Medulla oblongata (tissue), 1 donor: ENCODE measurements around the gene CTNND2.
"Not testable (repeated sequence)": the region's sequence is repeated elsewhere in the genome, so short reads cannot be mapped to it uniquely, and the experiment has no call there.

Experiments used
- DNase-seq: peaks from one replicate; pipeline ENCODE4 v3.0.0-alpha.2; 2015; ENCODE audit errors: extremely low spot score

The CTNND2 gene

GRCh38 chr5:11040345-11040744 lies 863.9 kb downstream of the CTNND2 start:
- no peak for DNase-seq

- DNase-seq: no peak
Measured at GRCh38 chr5:11038772-11039171, 865.5 kb downstream of the CTNND2 start.

GRCh38 chr5:11037941-11038340 lies 866.3 kb downstream of the CTNND2 start:
- DNase-seq: no peak

GRCh38 chr5:11037080-11037479 lies 867.2 kb downstream of the CTNND2 start:
- no peak for DNase-seq

- no peak for DNase-seq
Measured at GRCh38 chr5:11030671-11031070, 873.6 kb downstream of the CTNND2 start.

- DNase-seq: no peak
Measured at GRCh38 chr5:11027660-11028059, 876.6 kb downstream of the CTNND2 start.

GRCh38 chr5:11026543-11026942 lies 877.7 kb downstream of the CTNND2 start:
- DNase-seq: no peak

- no peak for DNase-seq
Measured at GRCh38 chr5:11023945-11024344, 880.3 kb downstream of the CTNND2 start.

- DNase-seq: no peak
Measured at GRCh38 chr5:11013793-11014192, 890.5 kb downstream of the CTNND2 start.

- DNase-seq: no peak
Measured at GRCh38 chr5:11012295-11012694, 892.0 kb downstream of the CTNND2 start.

- DNase-seq: no peak
Measured at GRCh38 chr5:11010429-11011210, 893.6 kb downstream of the CTNND2 start.

- DNase-seq: no peak
Measured at GRCh38 chr5:11009576-11009975, 894.7 kb downstream of the CTNND2 start.

- no peak for DNase-seq
Measured at GRCh38 chr5:11007269-11007870, 896.9 kb downstream of the CTNND2 start.

GRCh38 chr5:11004523-11004922 lies 899.7 kb downstream of the CTNND2 start:
- DNase-seq: not testable (repeated sequence)

GRCh38 chr5:11000515-11001353 lies 903.5 kb downstream of the CTNND2 start:
- no peak for DNase-seq

- DNase-seq: no peak
Measured at GRCh38 chr5:10999714-11000113, 904.5 kb downstream of the CTNND2 start.

GRCh38 chr5:10995891-10996290 lies 908.4 kb downstream of the CTNND2 start:
- DNase-seq: no peak

GRCh38 chr5:10994091-10994986 lies 909.9 kb downstream of the CTNND2 start:
- no peak for DNase-seq

- DNase-seq: no peak
Measured at GRCh38 chr5:10990634-10991033, 913.6 kb downstream of the CTNND2 start.

- no peak for DNase-seq
Measured at GRCh38 chr5:10989577-10990263, 914.5 kb downstream of the CTNND2 start.

- peak; percentile 12 for DNase-seq
Measured at GRCh38 chr5:10988622-10989021, 915.6 kb downstream of the CTNND2 start.
